Activated CD4-positive, alpha-beta T cell treated with anti-CD3 and anti-CD28 coated beads for 36 hours (primary cell): ENCODE data around the gene SIK2. TPM values are rescaled to one million over a fixed set of nuclear protein-coding genes. Genes with fewer than 3 reads are reported as not detected.
A peak's percentile ranks its signal among the peaks of the same experiment; 100 is the strongest.

Experiments
- ATAC-seq: fragments of 200-7000 bp; cut with Tn5 transposase; one replicate; pipeline ENCODE4 v1.10.0; 2021; ENCODE audit warnings: mild to moderate bottlenecking, moderate library complexity
- CTCF ChIA-PET: fragments of 350-600 bp; sonication (Branson Sonifier 250); formaldehyde crosslinking; loops from one replicate; lab custom pipeline; 2021; ENCODE audit warnings: antibody characterized with exemption; lab: Charles Lee
- POLR2A ChIA-PET: fragments of 350-600 bp; sonication (Branson Sonifier 250); formaldehyde crosslinking; loops from one replicate; lab custom pipeline; 2021; ENCODE audit warnings: antibody characterized with exemption, inconsistent platforms; lab: Charles Lee
- DNase-seq: peaks from one replicate; pipeline ENCODE4 v3.0.0-alpha.2; 2020
- H3K27ac Mint-ChIP-seq: one replicate; pipeline ENCODE4 v1.8.0; 2021; ENCODE audit warnings: mixed read lengths
- H3K27me3 Mint-ChIP-seq: one replicate; pipeline ENCODE4 v1.8.0; 2021; ENCODE audit warnings: mixed read lengths
- H3K36me3 Mint-ChIP-seq: one replicate; pipeline ENCODE4 v1.8.0; 2021; ENCODE audit warnings: low read depth, mixed read lengths
- H3K4me1 Mint-ChIP-seq: one replicate; pipeline ENCODE4 v1.8.0; 2021; ENCODE audit warnings: mixed read lengths
- H3K4me3 Mint-ChIP-seq: one replicate; pipeline ENCODE4 v1.8.0; 2021; ENCODE audit warnings: mild to moderate bottlenecking, moderate library complexity, mixed read lengths
- H3K9me3 Mint-ChIP-seq: one replicate; pipeline ENCODE4 v1.8.0; 2021; ENCODE audit warnings: low read depth, mixed read lengths
- intact Hi-C, 2 experiments: fragments of 100-400 bp; cut with DNase I in 1 of 2; cut with micrococcal nuclease in 1 of 2; formaldehyde crosslinking; loops; one replicate each; pipeline versions ENCODE4 v1.14.2 to v1.15.1; 2022 to 2024; cut with DNase I, micrococcal nuclease
- total RNA-seq, 2 experiments: library from RNA; stranded (reverse); gene quantifications; one replicate each; pipeline ENCODE4 v1.2.3, GENCODE V29; 2021

SIK2 gene
- total RNA-seq, 2 experiments from 2014 or later: 6.0 to 10.9 TPM

GRCh38 chr11:111776398-111777093, 174.3 kb downstream of the SIK2 start:
- POLR2A ChIA-PET: no interaction called here
- Mint-ChIP-seq H3K9me3 (no peaks in the 10 kb centered on the region), H3K4me1 (no peaks in the 10 kb centered on the region), H3K27ac (no peak overlapping the region), H3K4me3 (no peak overlapping the region), H3K27me3 (no peaks in the 10 kb centered on the region), H3K36me3 (no peaks in the 10 kb centered on the region)
- CTCF ChIA-PET: interaction anchor here (0.7 to 3.9 kb wide), 31 partner anchors 11 to 330 kb away, joined by 3 to 55 read pairs (median 4); partner anchors contain the start of genes PPP2R1B and SIK2
- intact Hi-C loops: loop anchor here (1.0 to 5.0 kb wide), 6 partner anchors 64 to 322 kb away; partner anchors contain the start of gene SIK2 (in 1 of the 2)
- DNase-seq (no peak), ATAC-seq (no peak)

- H3K36me3 Mint-ChIP-seq: no peaks in the 10 kb centered on the region
- POLR2A ChIA-PET: no interaction called here
Observed at GRCh38 chr11:111777094-111778046, 175.1 kb downstream of the SIK2 start.

GRCh38 chr11:111778047-111778558, 175.9 kb downstream of the SIK2 start:
- POLR2A ChIA-PET: no interaction called here
- H3K36me3 Mint-ChIP-seq: no peaks in the 10 kb centered on the region
- ATAC-seq (no peak), DNase-seq (no peak)
- no peak overlapping the region for H3K27ac Mint-ChIP-seq
- no peaks in the 10 kb centered on the region for H3K9me3 Mint-ChIP-seq
- H3K4me3 Mint-ChIP-seq: no peak overlapping the region
- no peaks in the 10 kb centered on the region for H3K27me3 Mint-ChIP-seq
- CTCF ChIA-PET: interaction anchor here (1.0 to 3.9 kb wide), 16 partner anchors 12 to 216 kb away, joined by 3 to 55 read pairs (median 8); partner anchors contain the start of genes PPP2R1B and SIK2
- intact Hi-C loops: loop anchor here in 1 of 2 experiments (5.0 kb wide), 1 partner anchor 64 kb away; no protein-coding TSS in a partner anchor
- H3K4me1 Mint-ChIP-seq: no peaks in the 10 kb centered on the region

More at GRCh38 chr11:111777094-111778046, 175.1 kb downstream of the SIK2 start:
- no peak overlapping the region for H3K4me3 Mint-ChIP-seq
- CTCF ChIA-PET: interaction anchor here (0.6 to 3.9 kb wide), 34 partner anchors 11 to 331 kb away, joined by 3 to 55 read pairs (median 4); partner anchors contain the start of genes PPP2R1B and SIK2
- peak; percentile 18 for DNase-seq
- H3K27me3 Mint-ChIP-seq: no peaks in the 10 kb centered on the region
- intact Hi-C loops: loop anchor here (1.0 to 5.0 kb wide), 6 partner anchors 63 to 323 kb away; partner anchors contain the start of gene SIK2 (in 1 of the 2)
- peak; percentile 88 for ATAC-seq
- no peak overlapping the region for H3K27ac Mint-ChIP-seq
- no peaks in the 10 kb centered on the region for H3K9me3 Mint-ChIP-seq
- H3K4me1 Mint-ChIP-seq: no peaks in the 10 kb centered on the region

GRCh38 chr11:111779118-111779517, 176.9 kb downstream of the SIK2 start:
- no peak for ATAC-seq
- no peaks in the 10 kb centered on the region for H3K9me3 Mint-ChIP-seq
- POLR2A ChIA-PET: interaction anchor here (0.7 kb wide), 1 partner anchor 162 kb away, joined by 5 read pairs; no protein-coding TSS in a partner anchor
- H3K4me1 Mint-ChIP-seq: no peaks in the 10 kb centered on the region
- H3K36me3 Mint-ChIP-seq: no peaks in the 10 kb centered on the region
- H3K4me3 Mint-ChIP-seq: no peak overlapping the region
- intact Hi-C loops: loop anchor here in 1 of 2 experiments (5.0 kb wide), 1 partner anchor 63 kb away; no protein-coding TSS in a partner anchor
- no peak overlapping the region for H3K27ac Mint-ChIP-seq
- no peak for DNase-seq
- no peaks in the 10 kb centered on the region for H3K27me3 Mint-ChIP-seq
- CTCF ChIA-PET: interaction anchor here (0.7 to 2.1 kb wide), 13 partner anchors 16 to 213 kb away, joined by 3 to 16 read pairs (median 4); no protein-coding TSS in a partner anchor

Other genes with a start within 250 kb of the SIK2 start
- gene POU2AF1, start 223.2 kb upstream of the SIK2 start, total RNA-seq: 10 to 100 TPM in 1 of 2 experiments, 1 to 10 TPM in 1; 9.6 to 10.0 TPM
- not detected for gene BTG4, start 90.1 kb upstream of the SIK2 start, total RNA-seq
- gene HOATZ, start 87.7 kb upstream of the SIK2 start, total RNA-seq: not detected
- gene LAYN, start 61.7 kb upstream of the SIK2 start, total RNA-seq: 1 to 10 TPM; 5.5 to 5.6 TPM
- 10 to 100 TPM; 39.1 to 53.9 TPM for gene PPP2R1B, start 163.9 kb downstream of the SIK2 start, total RNA-seq